Suprapubic skin (tissue), 4 donors: ENCODE measurements around the gene DNAJC5. TPM values are rescaled to one million over a fixed set of nuclear protein-coding genes. Genes with fewer than 3 reads are reported as not detected.

Experiments used
- DNase-seq, 2 donors: peaks; one replicate each; pipeline ENCODE4 v3.0.0-alpha.2; 2019; ENCODE audit warnings: low spot score in 2 of 2
- H3K27ac ChIP-seq: fragments of 200-600 bp; sonication (generic); one replicate; pipeline ENCODE4 v1.5.1; 2019
- H3K27me3 ChIP-seq: fragments of 200-600 bp; sonication (generic); one replicate; pipeline ENCODE4 v1.5.1; 2019
- H3K36me3 ChIP-seq: fragments of 200-600 bp; sonication (generic); one replicate; pipeline ENCODE4 v1.5.1; 2019
- H3K4me1 ChIP-seq: fragments of 200-600 bp; sonication (generic); one replicate; pipeline ENCODE4 v1.5.1; 2019
- H3K4me3 ChIP-seq: fragments of 200-600 bp; sonication (generic); one replicate; pipeline ENCODE4 v1.5.1; 2019; ENCODE audit warnings: mild to moderate bottlenecking
- H3K9me3 ChIP-seq: fragments of 200-600 bp; sonication (generic); one replicate; pipeline ENCODE4 v1.5.1; 2019
- EP300 ChIP-seq: sonication (generic); formaldehyde crosslinking; IDR thresholded peaks from one replicate; pipeline ENCODE4 v1.6.1; 2017; ENCODE audit warnings: antibody characterized with exemption
- POLR2A ChIP-seq, 2 donors: fragments of 450-650 bp; IDR thresholded peaks; one replicate each; pipeline ENCODE4 v1.6.1; 2017; ENCODE audit warnings: antibody characterized with exemption in 2 of 2, mild to moderate bottlenecking in 2 of 2, moderate library complexity in 2 of 2
- POLR2AphosphoS5 ChIP-seq, 3 donors: sonication (generic); formaldehyde crosslinking; IDR thresholded peaks; one replicate each; pipeline ENCODE4 v1.6.1; 2017; ENCODE audit warnings: antibody characterized with exemption in 3 of 3
- WGBS: methylation state at CpG from one replicate; pipeline ENCODE4 v1.1.5; 2018; 5-methylcytosine and 5-hydroxymethylcytosine counted together
- total RNA-seq, 4 donors: library from RNA; depleted of rRNA; stranded (reverse); fragments of >200 nt; gene quantifications; one replicate each; pipeline ENCODE4 v1.1.0, GENCODE V29; 2016
- TF ChIP-seq, protein P1 (sequence below), 2 donors: fragments of 200-600 bp in 1 of 2; fragments of 450-650 bp in 1 of 2; sonication (generic) in 1 of 2; IDR thresholded peaks; one replicate each; pipeline ENCODE4 v1.5.1; 2016 to 2019; ENCODE audit warnings: antibody characterized with exemption in 2 of 2, mild to moderate bottlenecking in 1 of 2, moderate library complexity in 1 of 2

DNAJC5 gene
- total RNA-seq, 4 donors from 2014 or later = 36.4 to 62.0 (median 53.7) TPM

DNA sequence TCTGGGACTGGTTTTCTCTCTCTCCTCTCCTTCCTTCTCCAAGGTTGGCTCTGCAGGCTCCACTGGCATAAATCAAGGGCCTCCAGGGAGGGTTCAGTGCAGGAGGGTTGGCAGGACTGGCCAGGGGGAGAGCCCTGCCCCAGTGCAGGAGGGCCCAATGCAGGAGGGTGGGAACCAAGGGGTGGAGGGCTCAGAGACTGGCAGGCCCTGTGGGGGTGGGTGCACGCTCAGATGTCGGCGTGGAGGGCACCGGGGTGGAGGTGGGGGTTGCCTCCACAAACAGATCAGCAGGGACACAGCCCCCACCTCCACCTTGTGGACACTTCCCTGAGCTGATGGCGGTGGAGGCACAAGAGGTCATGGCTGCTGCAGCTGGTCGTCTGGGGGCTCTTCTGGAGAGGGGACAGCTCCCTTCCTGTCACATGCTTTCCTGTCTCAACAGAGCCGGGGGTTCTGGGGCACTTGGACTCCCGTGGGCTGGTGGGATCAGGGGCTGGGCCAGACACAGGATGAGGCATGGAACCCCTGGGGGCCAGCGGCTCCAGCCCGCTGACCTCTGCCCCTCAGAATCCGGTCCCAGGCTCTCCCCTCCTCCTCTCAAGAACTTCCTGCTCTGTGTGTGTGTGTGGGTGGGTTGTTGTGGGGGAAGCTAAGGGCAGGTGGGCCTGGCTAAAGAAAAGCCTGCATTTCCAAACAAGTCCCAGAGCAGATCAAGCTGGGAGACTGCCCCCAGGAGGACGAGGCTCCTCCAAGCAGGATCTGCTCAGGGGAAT is 36.3 kb upstream of the DNAJC5 start:
- Histone ChIP-seq H3K27ac (peak overlapping the region; percentile 23), H3K4me1 (peaks cover 55% of the 10 kb centered on the region), H3K9me3 (no peaks in the 10 kb centered on the region), H3K4me3 (no peak overlapping the region), H3K27me3 (peaks cover 26% of the 10 kb centered on the region), H3K36me3 (peaks cover 18% of the 10 kb centered on the region)
- TF ChIP-seq EP300 = no peak
- TF ChIP-seq POLR2AphosphoS5 (IDR thresholded peaks at IDR 0.05) = no peak
- TF ChIP-seq POLR2A (IDR thresholded peaks at IDR 0.05) = no peak
- peak in 1 of 2 donors; percentile 59 for DNase-seq
- 10% methylated on average over 8 of the region's 12 CpGs for WGBS

DNA sequence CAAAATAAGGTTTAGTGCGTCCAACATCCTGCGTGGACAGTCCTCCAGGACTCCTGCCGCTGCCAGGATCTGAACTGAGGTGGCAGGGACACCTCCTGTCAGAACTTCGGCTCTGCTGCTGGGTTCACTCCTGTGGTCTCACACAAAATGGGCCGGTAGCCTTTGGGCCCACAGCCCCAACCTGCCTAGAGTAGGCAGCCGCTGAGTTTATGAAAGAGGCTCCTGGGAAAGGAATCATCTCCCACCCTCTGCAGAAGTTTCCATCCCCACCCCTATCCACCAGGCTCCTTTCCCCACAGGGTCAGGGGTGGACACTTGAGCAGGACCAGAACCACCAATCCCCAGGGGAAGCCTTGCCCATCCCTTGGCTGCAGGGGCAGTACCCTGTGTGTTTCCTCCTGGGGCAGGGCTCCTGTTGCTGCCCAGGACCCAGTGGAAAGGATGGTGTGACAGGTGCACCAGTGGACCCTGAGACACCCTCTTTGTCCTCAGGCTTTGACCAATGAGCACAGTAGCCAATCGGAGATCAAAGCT is 35.7 kb upstream of the DNAJC5 start:
- Histone ChIP-seq H3K27me3 (peaks cover 23% of the 10 kb centered on the region), H3K4me1 (peaks cover 55% of the 10 kb centered on the region), H3K36me3 (peaks cover 18% of the 10 kb centered on the region), H3K27ac (no peak overlapping the region), H3K4me3 (no peak overlapping the region), H3K9me3 (no peaks in the 10 kb centered on the region)
- no peak for TF ChIP-seq POLR2A (IDR thresholded peaks at IDR 0.05)
- TF ChIP-seq, protein P1, sequence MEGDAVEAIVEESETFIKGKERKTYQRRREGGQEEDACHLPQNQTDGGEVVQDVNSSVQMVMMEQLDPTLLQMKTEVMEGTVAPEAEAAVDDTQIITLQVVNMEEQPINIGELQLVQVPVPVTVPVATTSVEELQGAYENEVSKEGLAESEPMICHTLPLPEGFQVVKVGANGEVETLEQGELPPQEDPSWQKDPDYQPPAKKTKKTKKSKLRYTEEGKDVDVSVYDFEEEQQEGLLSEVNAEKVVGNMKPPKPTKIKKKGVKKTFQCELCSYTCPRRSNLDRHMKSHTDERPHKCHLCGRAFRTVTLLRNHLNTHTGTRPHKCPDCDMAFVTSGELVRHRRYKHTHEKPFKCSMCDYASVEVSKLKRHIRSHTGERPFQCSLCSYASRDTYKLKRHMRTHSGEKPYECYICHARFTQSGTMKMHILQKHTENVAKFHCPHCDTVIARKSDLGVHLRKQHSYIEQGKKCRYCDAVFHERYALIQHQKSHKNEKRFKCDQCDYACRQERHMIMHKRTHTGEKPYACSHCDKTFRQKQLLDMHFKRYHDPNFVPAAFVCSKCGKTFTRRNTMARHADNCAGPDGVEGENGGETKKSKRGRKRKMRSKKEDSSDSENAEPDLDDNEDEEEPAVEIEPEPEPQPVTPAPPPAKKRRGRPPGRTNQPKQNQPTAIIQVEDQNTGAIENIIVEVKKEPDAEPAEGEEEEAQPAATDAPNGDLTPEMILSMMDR (IDR thresholded peaks at IDR 0.05) = no peak
- TF ChIP-seq EP300 = no peak
- TF ChIP-seq POLR2AphosphoS5 (IDR thresholded peaks at IDR 0.05) = no peak
- no peak for DNase-seq
- 70% methylated on average over 1 of the region's 7 CpGs for WGBS

DNA sequence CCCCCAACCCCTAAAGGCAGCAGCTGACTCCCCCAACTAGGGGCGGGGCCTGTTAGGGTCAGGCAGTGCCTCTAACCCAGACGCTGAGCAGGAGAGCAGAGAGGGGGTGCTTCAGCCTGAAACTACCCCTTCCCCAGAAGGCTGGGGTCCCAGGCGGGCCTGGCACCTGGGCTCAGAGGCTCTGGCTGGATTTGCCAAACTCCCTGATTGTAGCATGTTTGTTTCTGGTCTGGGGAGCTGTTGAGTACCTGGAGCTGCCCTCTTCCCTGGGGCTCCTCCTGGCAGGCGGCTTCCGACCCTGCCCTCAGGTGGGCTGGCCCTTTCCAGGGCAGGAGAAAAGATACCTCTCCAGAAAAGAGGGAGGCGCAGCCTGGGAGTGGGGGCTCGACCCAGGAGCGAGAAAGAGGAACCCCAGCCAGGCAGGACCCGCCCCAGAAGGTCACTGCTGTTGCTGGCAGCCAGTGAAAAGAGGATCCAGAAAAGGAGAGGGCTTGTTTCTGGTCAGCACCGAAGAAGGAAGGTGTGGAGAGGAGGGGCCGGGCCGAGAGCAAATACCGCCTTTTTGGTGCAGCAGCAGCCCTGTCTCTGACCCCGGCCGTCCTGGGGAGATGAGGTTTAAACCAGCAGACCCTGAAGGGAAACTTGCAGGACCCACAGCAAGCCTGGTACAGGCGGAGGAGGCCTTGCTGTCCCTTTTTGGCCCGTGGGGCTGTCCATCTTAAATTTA is 34.4 kb upstream of the DNAJC5 start:
- DNase-seq = peak in 1 of 2 donors; percentile 63
- Histone ChIP-seq H3K27ac (no peak overlapping the region), H3K4me3 (no peak overlapping the region), H3K4me1 (peaks cover 47% of the 10 kb centered on the region), H3K9me3 (no peaks in the 10 kb centered on the region), H3K27me3 (peaks cover 13% of the 10 kb centered on the region), H3K36me3 (peaks cover 18% of the 10 kb centered on the region)
- TF ChIP-seq POLR2AphosphoS5 (IDR thresholded peaks at IDR 0.05) = no peak
- TF ChIP-seq EP300 = no peak
- no peak for TF ChIP-seq POLR2A (IDR thresholded peaks at IDR 0.05)
- TF ChIP-seq, protein P1 (IDR thresholded peaks at IDR 0.05) = no peak
- WGBS = 81% methylated on average over 17 of the region's 17 CpGs

DNA sequence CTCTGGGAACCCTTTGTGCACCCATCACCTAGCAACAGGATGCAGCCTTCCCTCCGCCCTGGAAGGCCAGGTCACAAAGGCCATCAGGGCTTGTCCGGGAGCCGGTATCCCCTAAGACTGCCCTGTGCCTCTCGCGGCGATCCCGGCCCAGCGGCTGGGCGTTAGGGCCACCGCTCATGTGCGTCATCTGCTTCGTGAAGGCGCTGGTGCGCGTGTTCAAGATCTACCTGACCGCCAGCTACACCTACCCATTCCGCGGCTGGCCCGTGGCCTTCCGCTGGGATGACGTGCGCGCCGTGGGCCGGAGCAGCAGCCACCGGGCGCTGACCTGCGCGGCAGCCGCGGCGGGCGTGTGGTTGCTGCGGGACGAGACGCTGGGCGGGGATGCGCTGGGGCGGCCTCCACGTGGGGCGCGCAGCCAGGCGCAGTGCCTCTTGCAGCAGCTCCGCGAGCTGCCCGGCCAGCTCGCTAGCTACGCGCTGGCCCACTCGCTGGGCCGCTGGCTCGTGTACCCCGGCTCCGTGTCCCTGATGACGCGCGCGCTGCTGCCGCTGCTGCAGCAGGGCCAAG is 33.5 kb upstream of the DNAJC5 start, which contains the start of gene ABHD16B:
Gene ABHD16B, plus strand, starts transcription at position 134 of the 570 bp plus-strand sequence. Its CDS starts 43 bp downstream, at position 177.
- no peak for TF ChIP-seq POLR2A (IDR thresholded peaks at IDR 0.05)
- TF ChIP-seq, protein P1 (IDR thresholded peaks at IDR 0.05) = no peak
- no peak for TF ChIP-seq POLR2AphosphoS5 (IDR thresholded peaks at IDR 0.05)
- no peak for TF ChIP-seq EP300
- no peak within 1 kb of the TSS for H3K4me3 ChIP-seq
- peaks cover 18% of the 10 kb centered on the region for H3K36me3 ChIP-seq
- no peaks in the 10 kb centered on the region for H3K9me3 ChIP-seq
- peak in 1 of 2 donors; percentile 54 for DNase-seq
- H3K27ac ChIP-seq = no peak within 1 kb of the TSS
- peaks cover 46% of the 10 kb centered on the region for H3K4me1 ChIP-seq
- WGBS = 97% methylated on average over 18 of the region's 59 CpGs
- peaks cover 4% of the 10 kb centered on the region for H3K27me3 ChIP-seq

DNA sequence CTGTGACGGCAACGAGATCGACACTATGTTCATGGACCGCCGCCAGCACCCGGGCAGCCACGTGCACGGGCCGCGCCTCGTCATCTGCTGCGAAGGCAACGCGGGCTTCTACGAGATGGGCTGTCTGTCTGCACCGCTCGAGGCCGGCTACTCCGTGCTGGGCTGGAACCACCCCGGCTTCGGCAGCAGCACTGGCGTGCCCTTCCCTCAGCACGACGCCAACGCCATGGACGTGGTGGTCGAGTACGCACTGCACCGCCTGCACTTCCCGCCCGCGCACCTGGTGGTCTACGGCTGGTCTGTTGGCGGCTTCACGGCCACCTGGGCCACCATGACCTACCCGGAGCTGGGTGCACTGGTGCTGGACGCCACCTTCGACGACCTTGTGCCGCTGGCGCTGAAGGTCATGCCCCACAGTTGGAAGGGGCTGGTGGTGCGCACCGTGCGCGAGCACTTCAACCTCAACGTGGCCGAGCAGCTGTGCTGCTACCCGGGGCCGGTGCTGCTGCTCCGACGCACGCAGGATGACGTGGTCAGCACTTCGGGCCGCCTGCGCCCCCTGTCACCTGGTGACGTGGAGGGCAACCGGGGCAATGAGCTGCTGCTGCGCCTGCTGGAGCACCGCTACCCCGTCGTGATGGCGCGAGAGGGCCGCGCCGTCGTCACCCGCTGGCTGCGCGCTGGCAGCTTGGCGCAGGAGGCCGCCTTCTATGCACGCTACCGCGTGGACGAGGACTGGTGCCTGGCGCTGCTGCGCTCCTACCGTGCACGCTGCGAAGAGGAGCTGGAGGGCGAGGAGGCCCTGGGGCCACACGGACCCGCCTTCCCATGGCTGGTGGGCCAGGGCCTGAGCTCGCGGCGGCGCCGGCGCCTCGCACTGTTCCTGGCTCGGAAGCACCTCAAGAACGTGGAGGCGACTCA is 32.7 kb upstream of the DNAJC5 start:
- Histone ChIP-seq H3K27me3 (peaks cover 1% of the 10 kb centered on the region), H3K9me3 (no peaks in the 10 kb centered on the region), H3K4me1 (peaks cover 48% of the 10 kb centered on the region), H3K27ac (no peak overlapping the region), H3K4me3 (no peak overlapping the region), H3K36me3 (peaks cover 18% of the 10 kb centered on the region)
- TF ChIP-seq, protein P1 (IDR thresholded peaks at IDR 0.05) = no peak
- TF ChIP-seq EP300 (no peak), POLR2AphosphoS5 (IDR thresholded peaks at IDR 0.05) (no peak), POLR2A (IDR thresholded peaks at IDR 0.05) (no peak)
- peak in 1 of 2 donors; percentile 63 for DNase-seq
- 96% methylated on average over 36 of the region's 95 CpGs for whole genome bisulfite sequencing
